ENCODE measurements around the gene MSANTD7.
"Not testable (repeated sequence)": the region's sequence is repeated elsewhere in the genome, so short reads cannot be mapped to it uniquely, and the experiment has no call there.

MSANTD7 gene

GRCh38 chr10:14838582-14839304 is 637 bp downstream of the MSANTD7 start:
- DNase-seq: peak; percentile 22

DNA sequence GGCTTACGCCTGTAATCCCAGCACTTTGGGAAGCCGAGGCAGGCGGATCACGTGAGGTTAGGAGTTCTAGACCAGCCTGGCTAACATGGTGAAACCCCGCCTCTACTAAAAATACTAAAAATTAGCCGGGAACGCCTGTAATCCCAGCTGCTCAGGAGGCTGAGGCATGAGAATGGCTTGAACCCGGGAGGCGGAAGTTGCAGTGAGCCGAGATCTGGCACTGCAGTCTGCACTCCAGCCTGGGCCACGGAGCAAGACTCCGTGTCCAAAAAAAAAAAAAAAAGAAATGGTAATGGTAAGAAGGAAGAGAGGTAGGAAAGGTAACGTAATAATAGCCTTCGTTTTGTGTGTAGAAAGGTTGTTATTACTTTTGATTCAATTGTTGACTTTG is 1.2 kb downstream of the MSANTD7 start:
- DNase-seq: no peak

- no peak for DNase-seq
These were observed 2.1 kb downstream of the MSANTD7 start for GRCh38 chr10:14840178-14840577.

DNA sequence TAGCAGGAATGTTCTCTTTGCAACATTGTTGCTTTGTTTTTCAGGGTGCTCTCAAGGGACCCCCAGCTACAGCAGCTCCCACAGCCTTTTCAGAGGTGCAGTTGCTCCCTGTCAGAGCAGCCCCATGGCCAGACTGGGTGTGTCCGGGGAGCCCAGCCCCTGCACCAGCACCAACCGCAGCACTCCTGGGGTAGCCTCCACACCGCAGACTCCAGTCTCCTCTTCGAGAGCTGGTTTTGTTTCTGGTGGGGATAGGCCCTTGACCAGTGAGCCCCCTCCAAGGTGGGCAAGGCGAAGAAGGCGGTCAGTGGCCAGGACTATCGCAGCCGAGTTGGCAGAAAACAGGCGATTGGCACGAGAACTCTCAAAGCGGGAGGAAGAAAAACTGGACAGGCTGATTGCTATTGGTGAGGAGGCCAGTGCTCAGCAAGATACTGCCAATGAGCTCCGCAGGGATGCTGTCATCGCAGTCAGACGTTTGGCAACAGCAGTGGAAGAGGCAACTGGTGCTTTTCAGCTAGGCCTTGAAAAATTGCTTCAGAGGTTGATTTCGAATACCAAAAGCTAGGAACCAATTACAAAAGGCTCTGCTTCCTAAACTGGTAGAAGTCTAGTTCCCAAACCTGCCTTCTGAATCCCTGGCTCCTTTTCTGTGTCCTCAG is 5.4 kb downstream of the MSANTD7 start:
- no peak for DNase-seq

DNA sequence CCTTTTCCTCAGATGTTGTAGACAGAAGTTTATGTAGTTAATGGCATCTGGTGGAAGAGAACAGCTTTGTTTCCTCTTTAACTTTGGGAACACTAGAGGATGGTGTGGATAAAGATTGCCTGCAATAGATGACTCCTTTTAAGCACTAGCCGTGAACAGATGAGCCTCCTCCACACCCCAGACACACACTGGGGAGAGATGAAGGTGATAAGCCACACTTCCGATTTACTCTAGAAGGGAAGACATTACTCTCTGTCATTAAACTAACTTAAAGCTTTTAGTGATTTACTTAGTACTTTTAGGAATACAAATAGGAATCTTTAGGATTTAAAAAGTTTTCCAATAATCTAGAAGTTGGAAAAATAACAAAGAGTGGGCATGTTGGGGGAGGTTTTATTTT is 6.8 kb downstream of the MSANTD7 start:
- no peak for DNase-seq

GRCh38 chr10:14852236-14852635 is 14.1 kb downstream of the MSANTD7 start:
- DNase-seq: no peak

GRCh38 chr10:14855453-14855852 is 17.3 kb downstream of the MSANTD7 start:
- DNase-seq: no peak

DNA sequence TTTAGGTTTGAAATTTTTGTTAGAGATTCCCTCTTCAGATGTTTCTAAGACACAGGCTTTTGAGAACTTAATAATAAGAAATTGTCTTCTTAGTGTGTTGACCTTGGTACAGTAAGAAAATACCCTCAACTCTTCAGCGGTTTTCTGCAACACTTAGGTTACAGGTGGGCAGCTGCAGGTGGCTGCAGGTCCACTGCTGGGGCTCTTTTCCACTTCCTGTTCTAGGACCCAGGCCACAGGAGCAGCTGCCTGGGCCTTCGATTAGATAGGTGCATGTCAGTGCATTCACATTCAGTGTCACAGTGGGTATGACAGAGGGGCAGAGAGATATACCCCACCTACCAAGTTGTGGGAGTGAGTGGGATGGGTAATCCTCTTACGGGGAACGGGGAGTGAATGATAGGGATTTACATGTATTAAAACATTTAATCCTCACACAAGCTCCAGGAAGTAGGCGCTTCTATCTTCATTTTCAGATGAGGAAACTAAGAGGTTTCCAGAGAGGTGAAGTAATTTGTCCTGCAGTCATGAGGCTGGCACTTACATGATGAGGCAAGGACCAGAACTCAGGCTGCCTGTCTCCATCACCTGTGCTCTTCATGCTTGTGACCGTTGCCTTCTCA is 20.3 kb downstream of the MSANTD7 start:
- no peak for DNase-seq

- DNase-seq: no peak
These were observed 20.9 kb downstream of the MSANTD7 start for GRCh38 chr10:14859043-14859442.

DNA sequence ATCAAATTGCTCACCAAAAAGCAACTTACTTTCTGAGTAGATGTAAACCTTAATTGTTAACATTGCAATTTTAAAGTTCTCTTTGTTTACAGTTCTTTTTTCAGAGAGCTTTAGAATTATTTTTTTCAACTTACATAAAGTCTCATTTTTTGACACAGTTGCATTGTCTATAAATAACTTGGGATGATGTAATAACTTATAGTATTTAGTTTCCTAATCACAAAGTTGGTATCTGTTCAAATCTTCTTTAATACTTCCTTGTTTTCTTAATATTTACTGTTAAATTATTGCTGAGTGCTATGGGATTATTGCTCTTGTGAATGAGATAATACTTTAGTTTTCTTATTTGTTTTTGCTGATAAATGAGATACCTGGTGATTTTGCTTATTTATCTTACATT is 21.7 kb downstream of the MSANTD7 start:
- no peak for DNase-seq

DNA sequence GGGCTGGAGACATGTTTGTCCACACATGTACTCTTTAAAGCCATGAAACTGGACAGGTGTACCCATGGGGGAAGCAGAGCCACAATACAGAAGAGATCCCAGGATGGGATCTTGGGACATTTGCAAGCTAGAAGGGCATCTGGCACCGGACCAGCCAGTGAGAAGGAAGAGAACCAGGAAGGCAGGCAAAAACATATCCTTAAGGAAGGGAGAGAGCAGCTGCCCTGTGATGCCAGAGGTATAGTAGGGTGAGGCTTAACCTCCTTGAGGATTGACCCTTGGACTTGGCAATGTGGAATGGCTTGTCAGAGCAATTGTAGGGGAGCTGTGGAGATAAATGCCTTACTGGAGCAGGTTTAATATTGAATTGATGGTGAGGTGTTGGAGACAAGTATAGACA is 22.7 kb downstream of the MSANTD7 start:
- no peak for DNase-seq

GRCh38 chr10:14864466-14864865 is 26.4 kb downstream of the MSANTD7 start:
- DNase-seq: not testable (repeated sequence)

DNA sequence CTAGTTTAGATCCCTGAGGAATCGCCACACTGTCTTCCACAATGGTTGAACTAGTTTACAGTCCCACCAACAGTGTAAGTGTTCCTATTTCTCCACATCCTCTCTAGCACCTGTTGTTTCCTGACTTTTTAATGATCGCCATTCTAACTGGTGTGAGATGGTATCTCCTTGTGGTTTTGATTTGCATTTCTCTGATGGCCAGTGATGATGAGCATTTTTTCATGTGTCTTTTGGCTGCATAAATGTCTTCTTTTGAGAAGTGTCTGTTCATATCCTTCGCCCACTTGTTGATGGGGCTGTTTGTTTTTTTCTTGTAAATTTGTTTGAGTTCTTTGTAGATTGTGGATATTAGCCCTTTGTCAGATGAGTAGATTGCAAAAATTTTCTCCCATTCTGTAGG is 26.8 kb downstream of the MSANTD7 start:
- not testable (repeated sequence) for DNase-seq

- no peak for DNase-seq
These were observed 35.1 kb downstream of the MSANTD7 start for GRCh38 chr10:14873090-14873760.

- no peak for DNase-seq
These were observed 37.8 kb downstream of the MSANTD7 start for GRCh38 chr10:14875941-14876340.

GRCh38 chr10:14876764-14877163 is 38.7 kb downstream of the MSANTD7 start:
- DNase-seq: no peak

- DNase-seq: peak; percentile 93
These were observed 40.4 kb downstream of the MSANTD7 start, which contains the start of gene SUV39H2 for GRCh38 chr10:14878266-14879123. SUV39H2 (plus strand) TSS chr10:14878866; CDS start chr10:14878889, 23 bp downstream.

DNA sequence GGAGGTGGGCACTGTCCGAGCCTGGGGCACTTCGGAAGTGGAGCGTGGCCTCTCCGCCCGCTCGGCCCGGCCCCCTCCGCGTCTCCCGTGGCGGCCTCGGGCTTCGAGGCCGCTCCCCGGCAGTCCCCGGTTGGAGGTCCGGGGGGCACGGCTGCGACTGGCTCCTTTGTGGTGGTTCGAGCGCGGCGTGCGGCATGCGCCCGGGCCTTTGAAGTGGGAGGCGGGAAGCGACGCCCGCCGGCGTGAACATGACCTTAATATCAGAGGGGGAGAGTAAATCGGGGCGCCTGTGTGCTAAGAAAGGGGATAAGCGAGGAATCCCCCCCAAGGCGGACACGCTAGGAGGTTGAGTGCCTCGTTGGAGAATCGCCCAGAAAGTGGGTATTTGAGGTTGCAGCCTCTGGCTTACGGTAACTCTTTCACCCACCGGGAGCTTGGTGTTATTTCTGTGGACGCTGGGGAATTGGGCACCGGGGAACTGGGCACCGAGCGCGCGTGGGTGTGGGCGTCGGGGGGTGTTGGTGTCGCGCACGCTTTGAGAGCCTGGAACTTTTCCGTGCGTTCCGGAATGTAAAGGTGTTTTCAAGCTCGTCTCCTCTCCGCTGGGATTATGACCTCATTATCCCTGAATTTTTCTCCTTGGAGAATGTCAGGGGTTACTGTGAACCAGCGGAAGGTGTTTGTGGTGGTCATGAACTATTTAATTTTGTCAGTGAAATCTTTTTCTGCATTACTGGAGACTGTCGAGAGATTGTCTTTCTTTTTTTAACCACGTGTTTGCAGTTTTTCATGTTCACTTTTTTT is 41.2 kb downstream of the MSANTD7 start:
- DNase-seq: peak; percentile 45

GRCh38 chr10:14879928-14880193 is 41.8 kb downstream of the MSANTD7 start:
- no peak for DNase-seq

- no peak for DNase-seq
These were observed 42.1 kb downstream of the MSANTD7 start for GRCh38 chr10:14880229-14880628.

- no peak for DNase-seq
These were observed 46.0 kb downstream of the MSANTD7 start for GRCh38 chr10:14884082-14884481.

Measured in stimulated activated CD4-positive, alpha-beta T cell treated with anti-CD3 and anti-CD28 coated beads, Interleukin-4, amount 100 ng/mL, for 24 hours (primary cell).